H1 (cell line): ENCODE measurements around the gene PGF. TPM values are rescaled to one million over a fixed set of nuclear protein-coding genes. Genes with fewer than 3 reads are reported as not detected.

Source experiments
- GABPA ChIP-seq: IDR thresholded peaks from 2 replicates; pipeline ENCODE4 v1.6.1; 2011; ENCODE audit warnings: mild to moderate bottlenecking, low read length, moderate library complexity, borderline replicate concordance; ENCODE audit not compliant: insufficient read depth
- NRF1 ChIP-seq: IDR thresholded peaks from 2 replicates; pipeline ENCODE4 v1.6.1; 2011; ENCODE audit warnings: mild to moderate bottlenecking, low read depth, low read length, improper control_type of control experiment
- PHF8 ChIP-seq: fragments of 200-600 bp; sonication (generic); conservative IDR thresholded peaks from 2 replicates; pipeline ENCODE4 v1.7.1; 2012; ENCODE audit warnings: low read depth, mild to moderate bottlenecking, inconsistent platforms, low read length, moderate library complexity
- RFX5 ChIP-seq: IDR thresholded peaks from 2 replicates; pipeline ENCODE4 v1.6.1; 2011; ENCODE audit warnings: low read depth, low read length, improper control_type of control experiment, borderline replicate concordance
- polyA plus RNA-seq, 7 experiments: library from polyadenylated mRNA; depleted of rRNA in 3 of 7; stranded (reverse) in 5 of 7; unstranded in 2 of 7; fragments of >200 nt in 5 of 7; fragments of 200-250 nt in 2 of 7; gene quantifications; 1 replicate in 5 of 7; 2 replicates in 1 of 7; 4 replicates in 1 of 7; pipeline versions ENCODE4 v1.2.1 to v1.2.3, GENCODE V29; 2011 to 2013; ENCODE audit warnings: missing spikeins in 2 of 7, mixed read lengths in 2 of 7
- total RNA-seq: library from RNA; stranded (reverse); fragmentation: NEBNext Ultra II Directional; extraction: Animal tissue kit (Norgen Biotek cat#: 25700); gene quantifications from 2 replicates; pipeline ENCODE4 v1.2.1, GENCODE V29; 2021

PGF gene
- total and polyA plus RNA-seq, 2 of the 8 experiments (the other 6 are each of a cell fraction or from before 2014, with no cell fraction given) = 2.1 to 4.1 TPM

DNA sequence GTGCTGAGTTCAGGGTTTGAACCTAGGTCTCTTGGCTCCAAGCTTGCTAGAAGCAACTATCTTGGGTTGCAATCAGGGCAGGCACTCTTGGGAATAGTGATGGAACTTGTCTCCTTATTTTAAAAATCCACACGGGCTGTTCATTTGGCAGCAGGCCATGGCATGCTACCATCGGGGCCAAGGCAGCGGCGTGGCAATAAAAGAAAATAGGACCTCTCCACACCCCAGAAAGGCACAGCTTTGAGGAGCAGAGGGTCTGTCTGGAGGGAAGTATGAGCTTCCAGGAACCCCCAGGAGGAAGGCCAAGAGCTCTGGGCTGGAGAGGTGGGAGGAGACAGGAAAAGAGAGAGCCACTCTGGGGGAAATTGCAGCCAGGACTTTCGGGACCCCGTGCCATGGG lies 47.7 kb downstream of the PGF start (continued):
- TF ChIP-seq PHF8 (no peak), NRF1 (no peak), GABPA (no peak), RFX5 (no peak)
